SH-SY5Y (cell line): ENCODE measurements around the gene PTPRT.

Experiments
- GATA2 ChIP-seq: IDR thresholded peaks from 2 replicates; pipeline ENCODE4 v1.6.1; 2011; ENCODE audit warnings: mild to moderate bottlenecking, low read depth, low read length
- GATA3 ChIP-seq: IDR thresholded peaks from 2 replicates; pipeline ENCODE4 v1.6.1; 2011; ENCODE audit warnings: low read depth, mild to moderate bottlenecking, low read length, moderate library complexity

DNA sequence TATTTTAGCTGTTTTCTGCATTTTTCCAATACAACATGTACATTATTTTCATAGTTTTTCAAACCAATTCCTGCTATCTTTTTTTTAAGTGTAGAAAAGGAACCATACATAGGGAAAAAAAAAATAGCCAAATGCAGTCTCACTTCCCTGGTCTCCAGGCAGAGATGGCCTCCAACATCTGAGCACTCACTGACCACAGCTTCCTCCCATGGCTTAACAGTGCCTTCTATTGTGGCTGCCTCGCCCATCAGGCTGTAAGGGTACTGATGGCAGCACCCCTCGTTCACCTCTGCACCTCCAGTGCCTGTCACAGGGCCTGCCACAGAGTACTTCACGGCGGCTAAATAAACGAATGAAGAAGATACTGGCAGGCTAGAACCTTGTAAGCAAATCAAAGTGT lies 591.1 kb downstream of the PTPRT start:
- TF ChIP-seq GATA2 (no peak), GATA3 (no peak)
